ENCODE data around the gene DHRS7B.

DHRS7B gene

GRCh38 chr17:21146362-21147015, 19.7 kb downstream of the DHRS7B start:
- Histone ChIP-seq H3K4me3 (ENCODE audit: control insufficient read depth in 1 of 7, extremely low read depth in 1 of 7, insufficient read depth in 4 of 7, low read depth in 2 of 7, low read length in 6 of 7) (peak overlapping the region in 1 of 7 experiments; percentile 20), H3K27me3 (replicated peaks in 2 of 5; ENCODE audit: control insufficient read depth in 4 of 5, insufficient read depth in 5 of 5, low read length in 4 of 5) (no peaks in the 10 kb centered on the region), H3K9me3 (ENCODE audit: control extremely low read depth in 1 of 5, control insufficient read depth in 4 of 5, insufficient read depth in 2 of 5, low read depth in 1 of 5, low read length in 4 of 5) (peaks cover 0 to 4% (median 0%) of the 10 kb centered on the region in 5 experiments), H3K36me3 (ENCODE audit: control insufficient read depth in 4 of 4, insufficient read depth in 4 of 4, low read length in 3 of 4) (peaks cover 0 to 12% (median 3%) of the 10 kb centered on the region in 4 experiments), H3K27ac (ENCODE audit: insufficient read depth in 1 of 2, low read depth in 1 of 2, low read length in 2 of 2, poor library complexity in 1 of 2, severe bottlenecking in 2 of 2) (peak overlapping the region in 1 of 2 experiments; percentile 35), H3K4me1 (ENCODE audit: control extremely low read depth in 1 of 4, control insufficient read depth in 4 of 4, insufficient read depth in 4 of 4, low read length in 3 of 4) (peaks cover 4 to 31% (median 28%) of the 10 kb centered on the region in 4 experiments)
- WGBS (ENCODE audit: insufficient coverage), result no CpG with 5 or more reads among the region's 3 CpGs
- POLR2A ChIA-PET, result no interaction called here
- DNase-seq, result peak in 2 of 3 donors; percentile 60 to 67
- CTCF ChIA-PET, result interaction anchor here (1.1 kb wide), 2 partner anchors 18 to 27 kb away, joined by 4 to 5 read pairs; no protein-coding TSS in a partner anchor

- no peak overlapping the region for H3K27ac ChIP-seq (ENCODE audit: insufficient read depth in 1 of 2, low read depth in 1 of 2, low read length in 2 of 2, poor library complexity in 1 of 2, severe bottlenecking in 2 of 2)
- POLR2A ChIA-PET, result no interaction called here
- peaks cover 0 to 7% (median 2%) of the 10 kb centered on the region in 4 experiments for H3K36me3 ChIP-seq (ENCODE audit: control insufficient read depth in 4 of 4, insufficient read depth in 4 of 4, low read length in 3 of 4)
- peaks cover 0 to 10% (median 4%) of the 10 kb centered on the region in 5 experiments for H3K9me3 ChIP-seq (ENCODE audit: control extremely low read depth in 1 of 5, control insufficient read depth in 4 of 5, insufficient read depth in 2 of 5, low read depth in 1 of 5, low read length in 4 of 5)
- peaks cover 12 to 41% (median 32%) of the 10 kb centered on the region in 4 experiments for H3K4me1 ChIP-seq (ENCODE audit: control extremely low read depth in 1 of 4, control insufficient read depth in 4 of 4, insufficient read depth in 4 of 4, low read length in 3 of 4)
- WGBS (ENCODE audit: insufficient coverage), result no CpG with 5 or more reads among the region's 1 CpG
- no peaks in the 10 kb centered on the region for H3K27me3 ChIP-seq (replicated peaks in 2 of 5; ENCODE audit: control insufficient read depth in 4 of 5, insufficient read depth in 5 of 5, low read length in 4 of 5)
- H3K4me3 ChIP-seq (ENCODE audit: control insufficient read depth in 1 of 7, extremely low read depth in 1 of 7, insufficient read depth in 4 of 7, low read depth in 2 of 7, low read length in 6 of 7), result peak overlapping the region in 1 of 7 experiments; percentile 7
- DNase-seq, result peak in 2 of 3 donors; percentile 46 to 58
- CTCF ChIA-PET, result no interaction called here
Observed at GRCh38 chr17:21149621-21150020, 22.9 kb downstream of the DHRS7B start.

DNA sequence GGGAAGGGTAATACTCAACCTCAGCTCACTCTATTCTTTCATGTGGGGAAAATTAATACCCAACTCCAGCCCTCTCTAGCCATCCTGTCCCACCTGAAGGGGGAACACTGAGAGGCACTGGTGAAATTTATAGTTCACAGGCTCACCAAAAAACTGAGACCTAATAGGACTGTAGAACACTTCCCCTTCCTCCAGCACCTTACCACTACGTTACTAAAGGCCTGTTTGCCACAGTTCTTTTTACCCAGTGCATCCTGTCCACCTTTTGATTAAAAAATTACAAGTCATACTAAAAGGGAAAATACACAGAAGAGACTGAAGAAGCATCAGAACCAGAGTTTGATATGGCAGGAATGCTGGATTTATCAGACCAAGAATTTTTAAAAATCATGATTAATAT, 26.0 kb downstream of the DHRS7B start:
- peak; percentile 12 to 87 (median 78) for DNase-seq
- H3K36me3 ChIP-seq (ENCODE audit: control insufficient read depth in 4 of 4, insufficient read depth in 4 of 4, low read length in 3 of 4), result peaks cover 0 to 4% (median under 1%) of the 10 kb centered on the region in 4 experiments
- peak overlapping the region in 1 of 2 experiments; percentile 5 for H3K27ac ChIP-seq (ENCODE audit: insufficient read depth in 1 of 2, low read depth in 1 of 2, low read length in 2 of 2, poor library complexity in 1 of 2, severe bottlenecking in 2 of 2)
- no CpG with 5 or more reads among the region's 1 CpG for WGBS (ENCODE audit: insufficient coverage)
- CTCF ChIA-PET, result no interaction called here
- POLR2A ChIA-PET, result no interaction called here
- no peak overlapping the region for H3K4me3 ChIP-seq (ENCODE audit: control insufficient read depth in 1 of 7, extremely low read depth in 1 of 7, insufficient read depth in 4 of 7, low read depth in 2 of 7, low read length in 6 of 7)
- peaks cover 5 to 6% (median 6%) of the 10 kb centered on the region in 5 experiments for H3K9me3 ChIP-seq (ENCODE audit: control extremely low read depth in 1 of 5, control insufficient read depth in 4 of 5, insufficient read depth in 2 of 5, low read depth in 1 of 5, low read length in 4 of 5)
- no peaks in the 10 kb centered on the region for H3K27me3 ChIP-seq (replicated peaks in 2 of 5; ENCODE audit: control insufficient read depth in 4 of 5, insufficient read depth in 5 of 5, low read length in 4 of 5)
- peaks cover 8 to 20% (median 12%) of the 10 kb centered on the region in 4 experiments for H3K4me1 ChIP-seq (ENCODE audit: control extremely low read depth in 1 of 4, control insufficient read depth in 4 of 4, insufficient read depth in 4 of 4, low read length in 3 of 4)

DNA sequence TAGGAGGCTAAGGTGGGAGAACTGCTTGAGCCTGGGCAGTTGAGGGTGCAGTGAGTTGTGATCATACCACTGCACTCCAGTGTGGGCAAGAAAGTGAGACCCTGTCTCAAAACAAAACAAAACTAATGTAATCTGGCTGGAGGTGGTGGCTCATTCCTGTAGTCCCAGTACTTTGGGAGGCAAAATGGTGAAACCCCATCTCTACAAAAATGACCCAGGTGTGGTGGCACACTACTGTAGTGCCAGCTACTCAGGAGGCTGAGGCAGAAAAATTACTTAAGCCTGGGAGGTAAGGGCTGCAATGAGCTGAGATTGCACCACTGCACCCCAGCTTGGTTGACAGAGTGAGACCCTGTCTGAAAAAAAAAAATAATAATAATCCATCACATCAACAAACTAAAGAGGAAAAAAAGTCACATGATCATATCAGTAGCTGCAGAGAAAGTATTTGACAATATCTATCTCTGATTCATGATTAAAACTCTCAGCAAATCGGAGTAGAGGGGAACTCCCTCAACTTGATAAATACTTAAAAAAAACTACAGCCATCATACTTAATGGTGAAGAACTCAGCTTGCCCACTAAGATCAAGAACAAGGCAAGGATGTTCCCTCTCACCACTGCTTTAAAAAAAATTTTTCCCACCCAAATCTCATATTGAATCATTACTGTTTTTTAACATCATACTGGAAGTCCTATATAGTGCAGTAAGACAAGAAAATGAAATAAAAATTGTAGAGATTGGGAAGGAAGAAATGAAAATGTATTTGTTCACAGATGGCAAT, 31.0 kb downstream of the DHRS7B start:
- DNase-seq, result no peak
- peaks cover 0 to 8% (median 2%) of the 10 kb centered on the region in 4 experiments for H3K4me1 ChIP-seq (ENCODE audit: control extremely low read depth in 1 of 4, control insufficient read depth in 4 of 4, insufficient read depth in 4 of 4, low read length in 3 of 4)
- H3K27ac ChIP-seq (ENCODE audit: insufficient read depth in 1 of 2, low read depth in 1 of 2, low read length in 2 of 2, poor library complexity in 1 of 2, severe bottlenecking in 2 of 2), result no peak overlapping the region
- H3K4me3 ChIP-seq (ENCODE audit: control insufficient read depth in 1 of 7, extremely low read depth in 1 of 7, insufficient read depth in 4 of 7, low read depth in 2 of 7, low read length in 6 of 7), result no peak overlapping the region
- H3K9me3 ChIP-seq (ENCODE audit: control extremely low read depth in 1 of 5, control insufficient read depth in 4 of 5, insufficient read depth in 2 of 5, low read depth in 1 of 5, low read length in 4 of 5), result peaks cover 2 to 5% (median 4%) of the 10 kb centered on the region in 5 experiments
- WGBS (ENCODE audit: insufficient coverage), result no CpG with 5 or more reads among the region's 1 CpG
- peaks cover 0 to 4% (median 0%) of the 10 kb centered on the region in 4 experiments for H3K36me3 ChIP-seq (ENCODE audit: control insufficient read depth in 4 of 4, insufficient read depth in 4 of 4, low read length in 3 of 4)
- POLR2A ChIA-PET, result no interaction called here
- H3K27me3 ChIP-seq (replicated peaks in 2 of 5; ENCODE audit: control insufficient read depth in 4 of 5, insufficient read depth in 5 of 5, low read length in 4 of 5), result no peaks in the 10 kb centered on the region
- CTCF ChIA-PET, result no interaction called here

- H3K36me3 ChIP-seq (ENCODE audit: control insufficient read depth in 4 of 4, insufficient read depth in 4 of 4, low read length in 3 of 4), result no peaks in the 10 kb centered on the region
- no peak for DNase-seq
- ChIA-PET CTCF (interaction anchor here (1.1 kb wide), 1 partner anchor 13 kb away, joined by 3 read pairs; no protein-coding TSS in a partner anchor), POLR2A (interaction anchor here (0.6 kb wide), 1 partner anchor 55 kb away, joined by 3 read pairs; no protein-coding TSS in a partner anchor)
- H3K27ac ChIP-seq (ENCODE audit: insufficient read depth in 1 of 2, low read depth in 1 of 2, low read length in 2 of 2, poor library complexity in 1 of 2, severe bottlenecking in 2 of 2), result no peak overlapping the region
- H3K4me1 ChIP-seq (ENCODE audit: control extremely low read depth in 1 of 4, control insufficient read depth in 4 of 4, insufficient read depth in 4 of 4, low read length in 3 of 4), result no peaks in the 10 kb centered on the region
- no peak overlapping the region for H3K4me3 ChIP-seq (ENCODE audit: control insufficient read depth in 1 of 7, extremely low read depth in 1 of 7, insufficient read depth in 4 of 7, low read depth in 2 of 7, low read length in 6 of 7)
- H3K9me3 ChIP-seq (ENCODE audit: control extremely low read depth in 1 of 5, control insufficient read depth in 4 of 5, insufficient read depth in 2 of 5, low read depth in 1 of 5, low read length in 4 of 5), result peaks cover 0 to 5% (median under 1%) of the 10 kb centered on the region in 5 experiments
- no peaks in the 10 kb centered on the region for H3K27me3 ChIP-seq (replicated peaks in 2 of 5; ENCODE audit: control insufficient read depth in 4 of 5, insufficient read depth in 5 of 5, low read length in 4 of 5)
Observed at GRCh38 chr17:21160401-21160800, 33.6 kb downstream of the DHRS7B start.

GRCh38 chr17:21161498-21162393, 35.0 kb downstream of the DHRS7B start:
- 90% methylated on average over 4 of the region's 7 CpGs for WGBS (ENCODE audit: insufficient coverage)
- Histone ChIP-seq H3K4me1 (ENCODE audit: control extremely low read depth in 1 of 4, control insufficient read depth in 4 of 4, insufficient read depth in 4 of 4, low read length in 3 of 4) (no peaks in the 10 kb centered on the region), H3K27me3 (replicated peaks in 2 of 5; ENCODE audit: control insufficient read depth in 4 of 5, insufficient read depth in 5 of 5, low read length in 4 of 5) (no peaks in the 10 kb centered on the region), H3K9me3 (ENCODE audit: control extremely low read depth in 1 of 5, control insufficient read depth in 4 of 5, insufficient read depth in 2 of 5, low read depth in 1 of 5, low read length in 4 of 5) (peaks cover 0 to 3% (median 0%) of the 10 kb centered on the region in 5 experiments), H3K4me3 (ENCODE audit: control insufficient read depth in 1 of 7, extremely low read depth in 1 of 7, insufficient read depth in 4 of 7, low read depth in 2 of 7, low read length in 6 of 7) (no peak overlapping the region), H3K36me3 (ENCODE audit: control insufficient read depth in 4 of 4, insufficient read depth in 4 of 4, low read length in 3 of 4) (no peaks in the 10 kb centered on the region), H3K27ac (ENCODE audit: insufficient read depth in 1 of 2, low read depth in 1 of 2, low read length in 2 of 2, poor library complexity in 1 of 2, severe bottlenecking in 2 of 2) (no peak overlapping the region)
- ChIA-PET POLR2A (no interaction called here), CTCF (no interaction called here)
- no peak for DNase-seq
